Stimulated activated memory B cell treated with anti-CD40 and anti-IgM and Interleukin-4, amounts not matched to agents 10 μg/mL and 1 μg/mL and 100 μg/mL, for 72 hours (primary cell): ENCODE results near the gene THBS2.
"Not testable (repeated sequence)": the region's sequence is repeated elsewhere in the genome, so short reads cannot be mapped to it uniquely, and the experiment has no call there.

Source experiments
- ATAC-seq: fragments of 150-1000 bp; cut with Tn5 transposase; 2 replicates; pipeline ENCODE4 v1.10.0; 2021
- H3K27ac Mint-ChIP-seq: one replicate; pipeline ENCODE4 v1.8.0; 2022; ENCODE audit warnings: mild to moderate bottlenecking, mixed read lengths
- H3K27me3 Mint-ChIP-seq: one replicate; pipeline ENCODE4 v1.8.0; 2022; ENCODE audit warnings: mixed read lengths
- H3K36me3 Mint-ChIP-seq: one replicate; pipeline ENCODE4 v1.8.0; 2022; ENCODE audit warnings: mixed read lengths
- H3K4me1 Mint-ChIP-seq: one replicate; pipeline ENCODE4 v1.8.0; 2022; ENCODE audit warnings: mixed read lengths
- H3K4me3 Mint-ChIP-seq: one replicate; pipeline ENCODE4 v1.8.0; 2022; ENCODE audit warnings: mild to moderate bottlenecking, moderate library complexity, mixed read lengths
- H3K9me3 Mint-ChIP-seq: one replicate; pipeline ENCODE4 v1.8.0; 2022; ENCODE audit warnings: mixed read lengths

Gene THBS2

DNA sequence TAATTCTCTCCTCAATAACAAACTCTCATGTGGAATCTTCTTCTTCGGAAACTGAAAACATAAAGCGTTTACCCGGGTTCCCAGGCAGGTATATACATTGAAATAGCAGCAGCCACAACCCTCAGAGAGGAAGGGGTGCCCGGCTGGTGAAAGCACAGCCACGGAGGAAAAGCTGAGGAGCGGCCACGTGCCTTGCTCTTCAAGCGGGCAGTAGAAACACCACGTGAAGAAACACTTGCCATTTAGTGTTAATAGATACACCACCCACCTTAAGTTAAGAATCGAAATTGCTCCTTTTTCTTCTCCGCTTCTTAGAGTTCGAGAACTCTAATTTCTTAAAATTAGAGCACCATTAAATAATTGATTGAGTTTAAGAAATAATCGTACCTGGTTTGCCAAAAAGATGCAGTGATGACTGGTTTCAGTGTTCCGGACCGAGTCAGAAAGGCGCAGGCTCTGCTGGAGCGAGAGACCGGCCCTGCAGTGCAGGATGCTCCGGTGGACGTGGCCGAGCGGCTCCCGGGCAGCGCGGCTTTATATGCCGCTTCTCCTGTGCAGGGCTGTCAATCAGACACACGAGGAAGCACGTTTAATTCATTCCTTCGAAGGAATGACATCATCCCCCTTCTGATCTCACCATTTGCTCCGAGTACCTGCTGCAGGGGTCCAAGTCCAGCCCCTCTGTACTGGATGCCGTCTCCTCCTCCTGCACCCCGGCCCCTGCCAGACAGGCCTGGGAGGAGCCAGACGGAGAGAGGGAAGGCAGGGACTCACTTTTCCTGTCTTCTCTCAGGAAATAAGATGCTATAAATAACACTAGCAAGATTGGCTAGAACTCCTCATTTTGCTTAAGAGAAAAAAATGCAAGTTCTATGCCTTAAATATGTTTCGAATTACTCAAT is at the start of gene THBS2:
Gene THBS2, minus strand, starts transcription at position 510 of the 902 bp plus-strand sequence. CDS start 3,062 bp downstream, outside the sequence.
- Mint-ChIP-seq H3K27ac (no peak within 1 kb of the TSS), H3K4me3 (peak within 1 kb of the TSS; percentile 9), H3K4me1 (peaks cover 26% of the 10 kb centered on the region), H3K9me3 (peaks cover 6% of the 10 kb centered on the region), H3K36me3 (no peaks in the 10 kb centered on the region), H3K27me3 (peaks cover 54% of the 10 kb centered on the region)
- no peak for ATAC-seq

DNA sequence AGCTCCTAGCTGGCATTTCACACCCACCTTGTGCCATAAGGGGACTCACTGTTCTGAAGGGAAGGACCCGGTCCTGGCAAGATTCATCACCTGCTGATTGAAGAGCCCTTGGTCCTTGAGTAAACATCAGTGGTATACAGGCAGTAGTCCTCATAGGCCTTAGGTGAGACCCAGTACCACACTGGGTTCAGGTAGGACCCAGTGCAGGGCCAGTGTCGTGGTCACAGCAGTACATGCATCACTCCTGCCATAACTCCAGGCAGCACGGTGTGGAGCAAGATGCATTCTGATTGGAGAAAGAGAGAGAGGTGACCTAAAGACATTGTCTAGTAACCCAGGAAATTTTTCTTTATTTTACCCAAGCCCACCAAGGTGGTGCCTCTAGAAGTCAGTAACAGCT is 49.1 kb upstream of the THBS2 start:
- peaks cover 42% of the 10 kb centered on the region for H3K27me3 Mint-ChIP-seq
- no peak for ATAC-seq
- H3K9me3 Mint-ChIP-seq: peaks cover 17% of the 10 kb centered on the region
- H3K27ac Mint-ChIP-seq: no peak overlapping the region
- H3K4me1 Mint-ChIP-seq: no peaks in the 10 kb centered on the region
- H3K4me3 Mint-ChIP-seq: no peak overlapping the region
- peaks cover 6% of the 10 kb centered on the region for H3K36me3 Mint-ChIP-seq

GRCh38 chr6:169302255-169302654 is 48.6 kb upstream of the THBS2 start:
- no peak overlapping the region for H3K27ac Mint-ChIP-seq
- H3K27me3 Mint-ChIP-seq: peaks cover 42% of the 10 kb centered on the region
- ATAC-seq: no peak
- H3K4me3 Mint-ChIP-seq: no peak overlapping the region
- H3K9me3 Mint-ChIP-seq: peaks cover 17% of the 10 kb centered on the region
- H3K4me1 Mint-ChIP-seq: no peaks in the 10 kb centered on the region
- H3K36me3 Mint-ChIP-seq: peaks cover 6% of the 10 kb centered on the region

GRCh38 chr6:169300916-169301315 is 47.3 kb upstream of the THBS2 start:
- Mint-ChIP-seq H3K36me3 (peaks cover 6% of the 10 kb centered on the region), H3K9me3 (peaks cover 14% of the 10 kb centered on the region), H3K4me3 (no peak overlapping the region), H3K27me3 (peaks cover 52% of the 10 kb centered on the region), H3K4me1 (no peaks in the 10 kb centered on the region), H3K27ac (no peak overlapping the region)
- ATAC-seq: no peak

- H3K4me1 Mint-ChIP-seq, ATAC-seq, H3K27ac Mint-ChIP-seq, H3K36me3 Mint-ChIP-seq, H3K4me3 Mint-ChIP-seq: not testable (repeated sequence)
- H3K9me3 Mint-ChIP-seq: peaks cover 10% of the 10 kb centered on the region
- H3K27me3 Mint-ChIP-seq: peaks cover 41% of the 10 kb centered on the region
These were observed 45.0 kb upstream of the THBS2 start for GRCh38 chr6:169298626-169299025.

DNA sequence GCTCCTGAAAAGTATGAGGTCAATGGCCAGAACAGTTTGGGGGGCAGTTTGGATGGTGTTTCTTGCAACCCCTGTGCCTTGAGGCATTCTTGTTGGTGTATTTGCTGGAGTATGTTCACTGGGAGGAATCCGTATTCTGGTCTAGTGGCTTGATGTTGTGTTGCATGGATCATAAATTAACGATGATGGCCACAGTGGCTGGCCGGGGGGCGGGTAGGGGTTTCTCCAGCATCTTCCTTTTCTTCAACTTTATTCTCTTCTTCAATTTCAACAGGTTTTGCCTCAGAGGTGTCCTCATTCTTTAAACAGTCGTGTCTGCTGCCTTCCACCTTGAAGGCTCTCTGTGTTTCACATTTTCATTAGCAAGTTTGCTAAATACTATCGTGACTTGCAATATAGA is 43.0 kb upstream of the THBS2 start:
- Mint-ChIP-seq H3K9me3 (peaks cover 2% of the 10 kb centered on the region), H3K4me1 (no peaks in the 10 kb centered on the region), H3K27me3 (peaks cover 21% of the 10 kb centered on the region), H3K27ac (no peak overlapping the region), H3K36me3 (no peaks in the 10 kb centered on the region), H3K4me3 (no peak overlapping the region)
- no peak for ATAC-seq

- ATAC-seq: no peak
- H3K4me3 Mint-ChIP-seq: no peak overlapping the region
- H3K27me3 Mint-ChIP-seq: peaks cover 21% of the 10 kb centered on the region
- H3K4me1 Mint-ChIP-seq: no peaks in the 10 kb centered on the region
- H3K36me3 Mint-ChIP-seq: no peaks in the 10 kb centered on the region
- no peak overlapping the region for H3K27ac Mint-ChIP-seq
- H3K9me3 Mint-ChIP-seq: peaks cover 2% of the 10 kb centered on the region
These were observed 42.5 kb upstream of the THBS2 start for GRCh38 chr6:169296170-169296569.

DNA sequence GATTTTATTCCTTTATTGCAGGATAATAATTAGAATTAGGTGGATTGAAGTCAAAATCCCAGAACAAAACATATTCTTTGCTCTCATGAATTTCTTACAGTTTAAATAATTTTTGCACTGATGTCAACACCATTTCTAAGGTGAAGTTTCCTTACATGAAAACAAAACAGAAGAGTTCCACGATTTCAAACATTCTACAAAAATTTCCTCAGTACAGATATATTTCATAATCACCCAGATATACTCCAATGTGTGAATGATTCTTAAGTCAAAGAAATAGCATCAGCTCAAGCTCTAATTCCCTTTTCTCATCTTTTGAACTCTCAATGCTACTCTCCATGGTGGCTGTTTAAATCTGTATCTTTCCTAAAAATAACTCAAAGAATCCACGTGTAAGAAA is 39.5 kb upstream of the THBS2 start:
- Mint-ChIP-seq H3K27ac (no peak overlapping the region), H3K4me1 (no peaks in the 10 kb centered on the region), H3K9me3 (peaks cover 2% of the 10 kb centered on the region), H3K36me3 (no peaks in the 10 kb centered on the region), H3K4me3 (no peak overlapping the region), H3K27me3 (peaks cover 29% of the 10 kb centered on the region)
- ATAC-seq: no peak

DNA sequence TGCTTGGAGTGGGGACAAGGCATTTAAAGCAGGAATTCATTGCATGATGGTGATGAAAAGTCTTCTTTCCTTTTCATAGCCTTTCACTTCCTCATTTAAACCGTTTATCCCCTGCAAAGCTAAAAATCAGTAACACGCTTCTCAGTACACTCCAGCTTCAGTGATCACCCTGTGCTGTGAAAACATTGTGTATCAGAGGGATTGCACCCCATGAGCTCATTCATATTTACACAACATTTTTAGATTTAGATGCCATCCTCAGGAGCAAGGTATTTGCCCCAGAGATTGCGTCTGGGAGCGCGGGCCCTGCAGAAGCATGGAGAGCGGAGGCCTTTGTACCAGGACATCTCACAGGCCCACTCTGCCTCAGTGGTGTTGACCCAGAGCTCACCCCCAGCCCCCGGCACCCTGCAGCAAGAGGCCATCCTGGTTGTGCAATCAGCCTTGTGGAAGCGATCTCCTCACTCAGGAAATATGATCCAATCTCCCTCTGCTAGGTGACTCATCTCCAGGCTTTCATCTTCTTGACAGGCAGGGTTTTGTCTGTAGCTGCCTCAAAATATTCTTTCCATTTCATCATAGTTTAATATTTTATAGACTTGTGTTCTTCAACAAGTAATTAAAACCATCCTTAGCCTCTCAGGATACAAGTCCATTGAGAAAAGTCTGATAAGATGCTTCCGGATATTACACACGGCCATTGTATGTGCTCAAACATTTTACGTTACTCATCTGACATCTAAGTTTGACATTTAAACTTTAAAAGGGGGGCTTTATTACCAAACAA is 38.9 kb upstream of the THBS2 start:
- Mint-ChIP-seq H3K36me3 (no peaks in the 10 kb centered on the region), H3K27ac (no peak overlapping the region), H3K9me3 (no peaks in the 10 kb centered on the region), H3K4me3 (no peak overlapping the region), H3K27me3 (peaks cover 31% of the 10 kb centered on the region), H3K4me1 (no peaks in the 10 kb centered on the region)
- ATAC-seq: no peak

DNA sequence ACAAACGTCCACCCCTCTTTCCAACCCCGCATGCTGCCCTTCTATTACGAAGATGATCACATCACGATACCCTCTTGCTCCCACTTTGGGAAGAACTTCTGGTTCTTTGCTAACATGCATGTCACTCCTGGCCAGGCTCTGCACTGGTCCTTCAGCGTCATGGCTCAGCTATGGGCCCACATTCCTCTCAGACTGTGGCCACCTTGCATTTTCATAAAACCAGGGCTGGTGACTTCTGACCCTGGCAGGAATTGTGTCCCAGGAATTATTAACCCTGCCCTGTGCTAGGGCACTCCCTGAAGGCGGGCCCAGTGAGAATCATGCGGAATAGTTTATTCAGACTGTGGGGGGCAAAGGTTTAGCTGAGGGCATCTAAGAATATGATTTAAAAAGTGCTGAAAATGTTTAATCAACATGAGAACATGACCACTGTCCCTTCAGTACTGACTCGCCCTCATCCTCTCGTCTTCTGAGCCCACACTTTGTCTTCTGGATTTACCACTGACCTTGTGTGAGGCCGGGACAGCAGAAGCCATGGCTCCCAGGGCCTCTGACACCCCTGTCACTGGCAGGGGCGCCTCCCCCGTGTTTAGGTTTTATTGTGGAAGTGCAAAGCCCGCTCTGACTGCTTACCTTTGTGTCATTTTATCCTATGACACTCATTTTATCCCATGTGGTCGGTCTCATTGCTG is 38.1 kb upstream of the THBS2 start:
- H3K4me1 Mint-ChIP-seq: no peaks in the 10 kb centered on the region
- no peaks in the 10 kb centered on the region for H3K36me3 Mint-ChIP-seq
- H3K9me3 Mint-ChIP-seq: no peaks in the 10 kb centered on the region
- ATAC-seq: no peak
- H3K27me3 Mint-ChIP-seq: peaks cover 28% of the 10 kb centered on the region
- H3K27ac Mint-ChIP-seq: no peak overlapping the region
- H3K4me3 Mint-ChIP-seq: no peak overlapping the region

GRCh38 chr6:169291148-169291547 is 37.5 kb upstream of the THBS2 start:
- Mint-ChIP-seq H3K27me3 (peaks cover 21% of the 10 kb centered on the region), H3K9me3 (no peaks in the 10 kb centered on the region), H3K36me3 (no peaks in the 10 kb centered on the region), H3K27ac (no peak overlapping the region), H3K4me3 (no peak overlapping the region), H3K4me1 (no peaks in the 10 kb centered on the region)
- no peak for ATAC-seq

GRCh38 chr6:169289619-169290339 is 36.1 kb upstream of the THBS2 start:
- no peak overlapping the region for H3K4me3 Mint-ChIP-seq
- H3K27me3 Mint-ChIP-seq: peaks cover 16% of the 10 kb centered on the region
- no peaks in the 10 kb centered on the region for H3K36me3 Mint-ChIP-seq
- H3K9me3 Mint-ChIP-seq: no peaks in the 10 kb centered on the region
- ATAC-seq: no peak
- no peak overlapping the region for H3K27ac Mint-ChIP-seq
- no peaks in the 10 kb centered on the region for H3K4me1 Mint-ChIP-seq

DNA sequence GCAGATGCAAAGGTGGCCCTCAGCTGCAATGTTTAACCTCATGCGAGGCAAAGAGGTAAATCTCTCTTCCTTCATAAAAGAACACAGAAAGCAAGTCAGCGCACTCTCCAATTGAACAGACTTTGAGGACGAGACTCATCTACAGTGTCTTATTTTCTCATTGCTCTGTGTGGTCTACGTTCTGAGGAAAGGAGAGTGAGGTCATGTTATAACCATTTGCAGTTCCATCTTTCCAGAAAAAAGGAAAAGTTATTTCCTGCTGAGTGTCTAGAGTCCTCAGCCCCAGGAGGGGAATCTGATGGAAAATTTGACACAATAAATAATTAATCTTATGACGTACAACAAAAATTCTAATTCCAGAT is 35.6 kb upstream of the THBS2 start:
- H3K9me3 Mint-ChIP-seq: no peaks in the 10 kb centered on the region
- no peaks in the 10 kb centered on the region for H3K4me1 Mint-ChIP-seq
- peaks cover 11% of the 10 kb centered on the region for H3K27me3 Mint-ChIP-seq
- H3K27ac Mint-ChIP-seq: no peak overlapping the region
- H3K4me3 Mint-ChIP-seq: no peak overlapping the region
- ATAC-seq: no peak
- no peaks in the 10 kb centered on the region for H3K36me3 Mint-ChIP-seq

GRCh38 chr6:169288591-169288990 is 34.9 kb upstream of the THBS2 start:
- no peak for ATAC-seq
- Mint-ChIP-seq H3K4me3 (no peak overlapping the region), H3K4me1 (no peaks in the 10 kb centered on the region), H3K36me3 (no peaks in the 10 kb centered on the region), H3K27me3 (peaks cover 10% of the 10 kb centered on the region), H3K9me3 (no peaks in the 10 kb centered on the region), H3K27ac (no peak overlapping the region)

GRCh38 chr6:169287675-169288074 is 34.0 kb upstream of the THBS2 start:
- H3K36me3 Mint-ChIP-seq: no peaks in the 10 kb centered on the region
- no peaks in the 10 kb centered on the region for H3K4me1 Mint-ChIP-seq
- H3K4me3 Mint-ChIP-seq: no peak overlapping the region
- no peaks in the 10 kb centered on the region for H3K9me3 Mint-ChIP-seq
- H3K27ac Mint-ChIP-seq: no peak overlapping the region
- H3K27me3 Mint-ChIP-seq: peaks cover 10% of the 10 kb centered on the region
- no peak for ATAC-seq
